ENCODE data around the gene THUMPD3. TPM values are rescaled to one million over a fixed set of nuclear protein-coding genes. Genes with fewer than 3 reads are reported as not detected.
A peak's percentile ranks its signal among the peaks of the same experiment; 100 is the strongest.

Gene THUMPD3
- total RNA-seq, 2 donors from 2014 or later, result 54.3 to 55.9 TPM

DNA sequence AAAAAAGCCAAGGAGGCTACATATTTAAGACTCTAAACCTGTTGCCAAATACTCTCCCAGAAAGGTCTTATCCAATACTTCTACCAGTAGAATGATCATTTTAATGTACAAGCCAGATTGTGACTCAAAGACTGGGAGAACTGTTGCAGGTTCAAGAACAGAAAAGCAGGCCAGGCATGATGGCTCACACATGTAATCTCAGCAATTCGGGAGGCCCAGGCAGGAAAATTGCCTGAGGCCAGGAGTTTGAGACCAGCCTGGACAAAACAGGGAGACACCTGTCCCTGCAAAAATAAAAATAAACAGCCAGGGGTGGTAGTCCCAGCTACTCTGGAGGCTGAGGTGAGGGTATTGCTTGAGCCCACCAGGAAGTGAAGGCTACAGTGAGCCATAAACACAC, 17.8 kb upstream of the THUMPD3 start:
- H3K27me3 Mint-ChIP-seq, result peaks cover 0 to 6% of the 10 kb centered on the region in 2 donors
- H3K36me3 Mint-ChIP-seq, result no peaks in the 10 kb centered on the region
- H3K9me3 Mint-ChIP-seq, result no peaks in the 10 kb centered on the region
- H3K4me1 Mint-ChIP-seq (ENCODE audit: low read depth in 2 of 2), result no peaks in the 10 kb centered on the region
- no peak overlapping the region for H3K4me3 Mint-ChIP-seq
- no peak for ATAC-seq
- H3K27ac Mint-ChIP-seq, result no peak overlapping the region
- DNase-seq (ENCODE audit: low spot score), result no peak

- Mint-ChIP-seq H3K27me3 (peaks cover 0 to 6% of the 10 kb centered on the region in 2 donors), H3K9me3 (no peaks in the 10 kb centered on the region), H3K27ac (no peak overlapping the region), H3K36me3 (no peaks in the 10 kb centered on the region), H3K4me1 (ENCODE audit: low read depth in 2 of 2) (no peaks in the 10 kb centered on the region), H3K4me3 (no peak overlapping the region)
- DNase-seq (ENCODE audit: low spot score) (no peak), ATAC-seq (no peak)
Measured at GRCh38 chr3:9346141-9346540, 16.7 kb upstream of the THUMPD3 start.

DNA sequence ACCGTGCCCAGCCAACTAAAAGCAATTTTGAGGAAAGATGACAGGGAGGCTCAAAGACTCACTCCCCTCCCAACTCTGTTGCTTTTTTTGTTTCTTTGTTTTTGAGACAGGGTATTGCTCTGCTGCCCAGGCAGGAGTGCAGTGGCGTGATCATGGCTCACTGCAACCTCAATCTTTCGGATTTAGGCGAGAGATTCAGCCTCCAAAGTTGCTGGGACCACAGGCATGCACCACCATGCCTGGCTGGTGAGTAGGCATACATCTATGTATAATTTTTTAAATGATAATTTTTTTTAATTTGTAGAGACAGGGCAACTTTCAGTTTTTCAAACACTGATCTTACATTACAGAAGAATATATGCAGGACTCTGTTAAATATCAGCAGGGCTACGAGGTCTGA, 15.8 kb upstream of the THUMPD3 start:
- DNase-seq (ENCODE audit: low spot score) (no peak), ATAC-seq (no peak)
- H3K9me3 Mint-ChIP-seq, result no peaks in the 10 kb centered on the region
- H3K4me3 Mint-ChIP-seq, result no peak overlapping the region
- no peak overlapping the region for H3K27ac Mint-ChIP-seq
- peaks cover 0 to 6% of the 10 kb centered on the region in 2 donors for H3K27me3 Mint-ChIP-seq
- no peaks in the 10 kb centered on the region for H3K36me3 Mint-ChIP-seq
- no peaks in the 10 kb centered on the region for H3K4me1 Mint-ChIP-seq (ENCODE audit: low read depth in 2 of 2)

DNA sequence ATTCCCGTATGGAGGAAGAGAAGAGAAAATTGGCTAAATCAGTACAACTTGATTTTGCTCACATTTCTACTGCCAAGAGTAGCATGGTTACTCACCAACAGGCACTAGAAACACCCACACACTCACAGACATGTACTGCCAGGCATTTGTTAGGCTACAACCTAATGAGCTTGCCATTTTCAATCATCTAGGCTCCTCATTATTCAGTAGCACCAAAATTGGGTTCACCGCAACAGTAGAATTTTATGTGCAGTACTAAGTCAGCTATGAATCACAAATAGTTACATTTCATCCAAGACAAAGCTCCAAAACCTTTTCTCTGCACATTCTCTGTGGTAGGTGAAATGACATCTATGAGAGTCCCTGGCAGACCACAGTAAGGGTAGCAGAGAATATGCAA, 15.0 kb upstream of the THUMPD3 start:
- H3K9me3 Mint-ChIP-seq, result no peaks in the 10 kb centered on the region
- DNase-seq (ENCODE audit: low spot score) (no peak), ATAC-seq (no peak)
- no peak overlapping the region for H3K4me3 Mint-ChIP-seq
- H3K4me1 Mint-ChIP-seq (ENCODE audit: low read depth in 2 of 2), result peaks cover 0 to 3% of the 10 kb centered on the region in 2 donors
- no peak overlapping the region for H3K27ac Mint-ChIP-seq
- peaks cover 0 to 6% of the 10 kb centered on the region in 2 donors for H3K27me3 Mint-ChIP-seq
- no peaks in the 10 kb centered on the region for H3K36me3 Mint-ChIP-seq

DNA sequence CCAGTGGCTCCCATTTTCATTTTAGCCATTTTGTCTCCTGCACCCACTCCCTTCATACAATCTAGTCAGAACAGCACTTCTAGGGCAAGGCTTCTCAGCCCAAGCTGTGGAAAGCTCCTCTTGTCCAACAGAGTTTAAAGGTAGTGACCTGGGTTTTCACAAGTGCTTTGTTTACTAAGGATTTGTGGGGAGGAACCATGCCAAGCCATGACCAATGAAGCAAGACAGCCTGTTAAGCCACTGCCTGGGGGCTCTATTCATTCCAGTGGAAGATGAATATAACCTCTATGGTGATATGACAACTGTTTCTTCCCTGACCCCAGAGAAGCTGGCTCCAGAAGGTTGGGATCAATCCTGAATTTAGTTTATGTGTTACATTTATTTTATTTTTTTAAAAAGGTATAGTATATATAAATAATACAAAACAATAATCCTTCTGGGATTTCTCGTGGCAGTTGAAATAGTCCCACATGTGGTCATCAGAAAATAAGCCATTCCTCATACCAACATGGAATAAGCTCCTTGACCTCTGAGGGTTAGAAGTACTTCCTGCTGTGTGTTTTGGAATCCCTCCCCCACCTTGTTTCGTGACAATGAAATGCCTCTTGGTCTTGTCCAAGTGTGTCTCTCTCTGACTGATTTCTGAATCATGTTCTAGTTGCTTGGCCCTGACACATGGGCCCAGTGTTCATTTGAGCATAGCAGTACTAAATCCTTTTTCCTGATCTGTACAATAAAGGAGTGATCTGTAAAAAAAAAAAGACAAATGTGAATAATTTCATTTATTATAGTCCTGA, 13.3 kb upstream of the THUMPD3 start:
- no peaks in the 10 kb centered on the region for H3K9me3 Mint-ChIP-seq
- no peaks in the 10 kb centered on the region for H3K36me3 Mint-ChIP-seq
- peaks cover 7 to 15% of the 10 kb centered on the region in 2 donors for H3K4me1 Mint-ChIP-seq (ENCODE audit: low read depth in 2 of 2)
- ATAC-seq (no peak), DNase-seq (ENCODE audit: low spot score) (no peak)
- peaks cover 0 to 6% of the 10 kb centered on the region in 2 donors for H3K27me3 Mint-ChIP-seq
- H3K27ac Mint-ChIP-seq, result no peak overlapping the region
- H3K4me3 Mint-ChIP-seq, result no peak overlapping the region

DNA sequence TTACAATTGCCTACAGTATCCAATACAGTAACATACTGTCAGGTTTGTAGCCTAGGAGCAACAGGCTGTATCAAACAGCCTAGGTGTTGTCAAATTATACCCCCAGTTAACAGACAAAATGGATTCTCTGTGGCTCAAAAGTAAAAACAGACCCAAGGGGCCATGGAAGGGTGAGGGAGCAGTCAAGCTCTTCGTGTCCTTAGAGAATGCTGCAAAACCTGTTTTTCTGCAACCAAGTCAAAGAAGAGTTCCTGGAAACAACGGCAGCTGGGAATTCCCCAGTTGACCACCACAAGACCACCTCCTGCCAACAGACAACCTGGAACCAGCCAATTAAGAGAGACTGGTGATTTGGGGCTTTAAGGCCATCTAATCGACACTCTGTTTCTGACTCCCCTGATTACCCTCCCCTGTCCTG, 11.1 kb upstream of the THUMPD3 start:
- DNase-seq (ENCODE audit: low spot score), result no peak
- no peak overlapping the region for H3K27ac Mint-ChIP-seq
- no peaks in the 10 kb centered on the region for H3K9me3 Mint-ChIP-seq
- no peak for ATAC-seq
- H3K4me3 Mint-ChIP-seq, result no peak overlapping the region
- H3K36me3 Mint-ChIP-seq, result no peaks in the 10 kb centered on the region
- H3K27me3 Mint-ChIP-seq, result peaks cover 0 to 4% of the 10 kb centered on the region in 2 donors
- peaks cover 17 to 28% of the 10 kb centered on the region in 2 donors for H3K4me1 Mint-ChIP-seq (ENCODE audit: low read depth in 2 of 2)

DNA sequence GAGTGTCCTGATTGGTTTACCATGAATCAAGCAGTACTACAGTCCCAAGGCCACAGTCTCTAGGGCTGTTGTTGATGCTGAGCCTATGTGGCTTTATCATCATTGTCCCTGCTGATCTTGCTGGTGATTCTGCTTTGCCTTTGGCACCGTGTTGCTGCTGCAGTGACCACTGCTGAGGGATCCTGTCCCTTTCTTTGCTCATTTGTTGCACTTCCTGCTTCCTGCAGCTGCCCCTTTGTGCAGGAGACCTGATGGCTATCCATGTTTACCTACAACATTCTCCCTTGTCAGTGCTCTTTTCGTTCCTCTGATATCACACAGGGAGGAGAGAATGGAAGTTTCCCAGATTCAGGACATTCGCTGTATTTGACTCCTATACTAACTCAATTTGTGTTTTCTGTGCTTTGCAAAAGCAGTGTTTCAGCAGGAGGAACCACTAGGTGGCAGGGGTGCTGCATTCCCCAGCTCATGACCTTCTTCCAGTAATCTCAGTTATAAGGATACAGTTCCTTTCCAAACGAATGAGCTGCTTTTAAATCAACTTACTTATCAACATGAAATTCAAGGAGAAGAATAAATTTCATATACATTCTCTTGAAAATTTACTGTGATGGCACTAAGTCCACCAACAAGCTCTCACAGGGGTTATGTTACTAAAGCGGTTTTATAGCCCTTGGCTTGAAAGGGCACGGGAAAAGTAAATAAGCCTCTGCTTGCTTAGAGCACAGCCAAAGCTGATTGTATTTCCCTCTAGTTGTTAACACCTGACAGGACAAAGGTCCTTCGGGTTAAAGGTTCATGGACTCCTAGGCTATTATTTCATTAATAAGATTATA, 9.7 kb upstream of the THUMPD3 start:
- Mint-ChIP-seq H3K27me3 (peaks cover 0 to 2% of the 10 kb centered on the region in 2 donors), H3K36me3 (no peaks in the 10 kb centered on the region), H3K27ac (peak overlapping the region; percentile 20 to 58), H3K4me1 (ENCODE audit: low read depth in 2 of 2) (peaks cover 17 to 28% of the 10 kb centered on the region in 2 donors), H3K4me3 (no peak overlapping the region), H3K9me3 (no peaks in the 10 kb centered on the region)
- ATAC-seq, result peak in 1 of 2 donors; percentile 53
- no peak for DNase-seq (ENCODE audit: low spot score)

- Mint-ChIP-seq H3K27ac (peak overlapping the region in 1 of 2 donors; percentile 100), H3K9me3 (no peaks in the 10 kb centered on the region), H3K27me3 (peaks cover 0 to 4% of the 10 kb centered on the region in 2 donors), H3K4me1 (ENCODE audit: low read depth in 2 of 2) (peaks cover 9 to 14% of the 10 kb centered on the region in 2 donors), H3K36me3 (no peaks in the 10 kb centered on the region), H3K4me3 (peak overlapping the region; percentile 99)
- DNase-seq (ENCODE audit: low spot score) (no peak), ATAC-seq (no peak)
Measured at GRCh38 chr3:9361691-9362388, 1.0 kb upstream of the THUMPD3 start.

DNA sequence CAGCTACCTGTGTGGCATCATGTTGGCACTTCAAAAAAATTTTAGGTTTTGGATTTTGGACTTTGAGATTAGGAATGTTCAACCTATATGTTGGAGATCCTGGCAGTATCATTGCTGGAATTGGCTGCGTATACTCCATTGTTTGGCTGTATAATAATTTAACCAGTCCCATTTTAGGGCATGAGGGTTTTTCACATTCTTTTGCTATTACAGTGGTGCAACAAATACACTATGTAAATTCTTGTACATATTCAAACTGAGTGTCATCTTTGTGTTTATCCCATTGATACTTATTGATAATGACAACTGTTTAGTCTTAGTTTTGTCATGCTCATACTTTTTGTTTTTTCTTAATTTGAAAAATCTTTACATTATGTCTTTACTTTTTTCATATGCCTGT, 6.7 kb downstream of the THUMPD3 start:
- Mint-ChIP-seq H3K27ac (no peak overlapping the region), H3K4me1 (ENCODE audit: low read depth in 2 of 2) (peaks cover 8 to 12% of the 10 kb centered on the region in 2 donors), H3K4me3 (no peak overlapping the region), H3K9me3 (no peaks in the 10 kb centered on the region), H3K36me3 (peaks cover 14% of the 10 kb centered on the region), H3K27me3 (no peaks in the 10 kb centered on the region)
- no peak for ATAC-seq
- DNase-seq (ENCODE audit: low spot score), result no peak

- Mint-ChIP-seq H3K27ac (no peak overlapping the region), H3K4me3 (no peak overlapping the region), H3K27me3 (no peaks in the 10 kb centered on the region), H3K4me1 (ENCODE audit: low read depth in 2 of 2) (peaks cover 15 to 17% of the 10 kb centered on the region in 2 donors), H3K9me3 (no peaks in the 10 kb centered on the region), H3K36me3 (peaks cover 32% of the 10 kb centered on the region)
- DNase-seq (ENCODE audit: low spot score) (no peak), ATAC-seq (no peak)
Measured at GRCh38 chr3:9373465-9373864, 10.6 kb downstream of the THUMPD3 start.

DNA sequence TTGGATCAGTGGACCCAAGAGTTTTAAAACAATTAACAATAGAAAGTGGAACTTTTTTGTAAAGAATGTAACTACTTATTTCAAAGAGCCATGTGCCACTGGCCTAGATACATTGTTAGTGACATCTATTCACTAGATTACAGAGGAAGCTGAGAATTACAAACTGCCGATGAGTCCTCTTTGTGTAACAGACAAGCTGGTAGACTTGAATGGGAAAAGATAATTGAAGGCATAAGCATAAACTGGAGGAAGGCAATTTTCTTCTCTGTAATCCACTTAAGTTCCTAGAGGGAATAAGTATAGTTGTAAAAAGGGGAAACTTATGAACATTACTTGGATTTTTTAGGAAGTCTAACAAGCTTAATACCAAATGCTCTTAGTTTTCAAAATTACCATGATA, 15.1 kb downstream of the THUMPD3 start:
- no peak for ATAC-seq
- Mint-ChIP-seq H3K36me3 (peaks cover 24% of the 10 kb centered on the region), H3K4me1 (ENCODE audit: low read depth in 2 of 2) (peaks cover 14 to 26% of the 10 kb centered on the region in 2 donors)

DNA sequence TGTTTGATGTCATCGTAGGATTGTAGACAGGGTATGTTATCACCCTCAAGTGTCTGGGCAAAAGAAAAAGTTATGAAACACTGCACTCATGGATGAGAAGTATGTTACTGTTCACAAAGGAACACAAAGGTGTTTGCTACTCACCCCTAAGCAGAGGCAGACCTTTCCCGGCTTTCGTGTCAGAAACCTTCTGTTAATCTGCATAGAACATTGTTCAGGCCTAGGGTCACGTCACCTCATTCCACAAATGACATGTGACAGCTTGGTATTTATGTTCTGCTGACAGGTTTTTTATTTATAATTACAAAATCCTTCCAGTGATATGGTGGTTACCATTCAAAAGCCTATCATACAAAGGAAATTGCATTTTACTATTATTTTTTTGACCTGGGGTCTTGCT, 16.5 kb downstream of the THUMPD3 start:
- no peak for DNase-seq (ENCODE audit: low spot score)
- Mint-ChIP-seq H3K36me3 (peaks cover 29% of the 10 kb centered on the region), H3K4me1 (ENCODE audit: low read depth in 2 of 2) (peaks cover 13 to 20% of the 10 kb centered on the region in 2 donors), H3K4me3 (no peak overlapping the region), H3K9me3 (no peaks in the 10 kb centered on the region), H3K27me3 (no peaks in the 10 kb centered on the region), H3K27ac (no peak overlapping the region)
- ATAC-seq, result no peak

More for the DNA sequence above, 15.1 kb downstream of the THUMPD3 start:
- no peaks in the 10 kb centered on the region for H3K9me3 Mint-ChIP-seq
- H3K27ac Mint-ChIP-seq, result no peak overlapping the region
- H3K4me3 Mint-ChIP-seq, result no peak overlapping the region
- no peaks in the 10 kb centered on the region for H3K27me3 Mint-ChIP-seq
- DNase-seq (ENCODE audit: low spot score), result no peak

DNA sequence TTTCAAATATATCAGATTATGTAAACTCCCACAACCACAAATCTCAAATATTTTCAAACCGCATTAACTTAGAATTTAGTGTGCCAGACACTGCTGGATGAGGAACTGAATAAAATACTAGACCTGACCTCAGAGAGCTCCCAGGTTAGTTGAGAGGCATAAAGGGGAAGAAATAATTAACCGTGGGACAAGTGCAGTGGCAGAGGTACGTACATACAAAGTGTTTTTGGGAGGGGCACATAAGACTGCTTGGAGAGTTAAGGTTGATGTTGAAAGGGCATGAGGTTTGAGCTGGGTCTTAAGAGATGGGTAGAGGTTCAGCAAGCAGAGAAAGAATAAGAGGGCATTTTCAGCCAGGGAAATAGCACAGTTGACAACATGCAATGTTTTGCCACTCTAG, 17.2 kb downstream of the THUMPD3 start:
- H3K27ac Mint-ChIP-seq, result peak overlapping the region in 1 of 2 donors; percentile 4
- no peak for ATAC-seq
- H3K9me3 Mint-ChIP-seq, result no peaks in the 10 kb centered on the region
- H3K4me1 Mint-ChIP-seq (ENCODE audit: low read depth in 2 of 2), result peaks cover 15 to 20% of the 10 kb centered on the region in 2 donors
- DNase-seq (ENCODE audit: low spot score), result no peak
- H3K4me3 Mint-ChIP-seq, result no peak overlapping the region
- no peaks in the 10 kb centered on the region for H3K27me3 Mint-ChIP-seq
- H3K36me3 Mint-ChIP-seq, result peaks cover 32% of the 10 kb centered on the region

Data from natural killer cell treated with Interleukin-12 subunit alpha and Interleukin-12 subunit beta and Interleukin-15 and Interleukin-18, amount 100 ng/mL, for 72 hours (primary cell).